Lower leg skin (tissue), 4 donors: ENCODE data around the gene TRAF4. TPM values are rescaled to one million over a fixed set of nuclear protein-coding genes. Genes with fewer than 3 reads are reported as not detected.

Source experiments
- DNase-seq, 2 donors: peaks; one replicate each; pipeline ENCODE4 v3.0.0-alpha.2; 2019; ENCODE audit warnings: low spot score in 2 of 2
- H3K4me3 ChIP-seq: fragments of 200-600 bp; sonication (generic); 2 replicates; pipeline ENCODE4 v1.5.1; 2017; ENCODE audit warnings: mild to moderate bottlenecking, low read depth; ENCODE audit not compliant: poor library complexity, severe bottlenecking
- CTCF ChIP-seq, 3 donors: fragments of 450-650 bp; IDR thresholded peaks; one replicate each; pipeline ENCODE4 v1.5.1; 2016; ENCODE audit warnings: antibody characterized with exemption in 3 of 3, mild to moderate bottlenecking in 3 of 3, moderate library complexity in 2 of 3
- POLR2A ChIP-seq, 2 donors: fragments of 450-650 bp; IDR thresholded peaks; one replicate each; pipeline ENCODE4 v1.6.1; 2016 to 2017; ENCODE audit warnings: antibody characterized with exemption in 2 of 2, mild to moderate bottlenecking in 1 of 2, moderate library complexity in 1 of 2
- WGBS, 2 donors: methylation state at CpG; one replicate each; pipeline ENCODE4 v1.1.5; 2018; 5-methylcytosine and 5-hydroxymethylcytosine counted together
- intact Hi-C: fragments of 100-400 bp; cut with DNase I; formaldehyde crosslinking; loops from one replicate; pipeline ENCODE4 v1.15.0; 2023; ENCODE audit warnings: low total_unique reads
- total RNA-seq, 4 donors: library from RNA; depleted of rRNA; stranded (reverse); fragments of >200 nt; gene quantifications; one replicate each; pipeline ENCODE4 v1.1.0, GENCODE V29; 2016

TRAF4 gene
- total RNA-seq, 4 donors from 2014 or later = 11.0 to 30.9 (median 21.8) TPM

- TF ChIP-seq CTCF (IDR thresholded peaks at IDR 0.05) = no peak
- no peak for TF ChIP-seq POLR2A (IDR thresholded peaks at IDR 0.05)
- no peak overlapping the region for H3K4me3 ChIP-seq
- 37 to 50% methylated on average over 2 of the region's 2 CpGs for WGBS, 2 donors
- DNase-seq = peak in 1 of 2 donors; percentile 8
- intact Hi-C loops = no loop called here
These were observed 52.3 kb downstream of the TRAF4 start for GRCh38 chr17:28796062-28796461.

Other genes with a start within 250 kb of the TRAF4 start
- gene FOXN1, start 237.7 kb upstream of the TRAF4 start, total RNA-seq = 10 to 100 TPM; 28.9 to 65.0 (median 45.4) TPM
- 10 to 100 TPM; 41.2 to 41.6 (median 41.4) TPM for gene UNC119, start 191.4 kb upstream of the TRAF4 start, total RNA-seq
- 10 to 100 TPM; 57.6 to 84.0 (median 75.1) TPM for gene PIGS, start 172.5 kb upstream of the TRAF4 start, total RNA-seq
- gene ALDOC, start 167.1 kb upstream of the TRAF4 start, total RNA-seq = 100 to 1,000 TPM; 109 to 186 (median 138) TPM
- gene SPAG5, start 145.0 kb upstream of the TRAF4 start, total RNA-seq = 10 to 100 TPM in 1 of 4 donors, 1 to 10 TPM in 3; 4.0 to 12.4 (median 7.7) TPM
- 1 to 10 TPM; 6.7 to 8.7 (median 6.9) TPM for gene RSKR, start 129.8 kb upstream of the TRAF4 start, total RNA-seq
- gene BLTP2, start 98.9 kb upstream of the TRAF4 start, total RNA-seq = 10 to 100 TPM; 51.0 to 93.7 (median 83.7) TPM
- gene SDF2, start 82.1 kb upstream of the TRAF4 start, total RNA-seq = 10 to 100 TPM; 36.6 to 47.4 (median 38.0) TPM
- gene SUPT6H, start 81.8 kb upstream of the TRAF4 start, total RNA-seq = 10 to 100 TPM; 47.2 to 86.7 (median 71.3) TPM
- 1 to 10 TPM in 3 of 4 donors, not detected in 1; 1.0 to 3.7 (median 3.3) TPM for gene PROCA1, start 32.1 kb upstream of the TRAF4 start, total RNA-seq
- gene RAB34, start 26.1 kb upstream of the TRAF4 start, total RNA-seq = 100 to 1,000 TPM in 2 of 4 donors, 10 to 100 TPM in 2; 76.6 to 138 (median 103) TPM
- 100 to 1,000 TPM; 538 to 966 (median 735) TPM for gene RPL23A, start 24.0 kb upstream of the TRAF4 start, total RNA-seq
- gene TLCD1, start 17.8 kb upstream of the TRAF4 start, total RNA-seq = 10 to 100 TPM in 3 of 4 donors, 1 to 10 TPM in 1; 9.4 to 33.6 (median 23.5) TPM
- gene NEK8, start 15.2 kb upstream of the TRAF4 start, total RNA-seq = 1 to 10 TPM; 2.1 to 9.5 (median 4.4) TPM
- 10 to 100 TPM; 10.7 to 18.0 (median 12.0) TPM for gene FAM222B, start 98.8 kb downstream of the TRAF4 start, total RNA-seq
- 10 to 100 TPM; 39.4 to 45.2 (median 41.6) TPM for gene ERAL1, start 111.0 kb downstream of the TRAF4 start, total RNA-seq
- 100 to 1,000 TPM in 1 of 4 donors, 10 to 100 TPM in 3; 38.7 to 117 (median 45.6) TPM for gene FLOT2, start 153.7 kb downstream of the TRAF4 start, total RNA-seq
- gene DHRS13, start 159.1 kb downstream of the TRAF4 start, total RNA-seq = 10 to 100 TPM; 19.2 to 22.9 (median 19.5) TPM
- 10 to 100 TPM; 24.4 to 52.9 (median 42.7) TPM for gene PHF12, start 207.5 kb downstream of the TRAF4 start, total RNA-seq